Neural cell (in vitro differentiated cells): Measurements from ENCODE around the gene STEAP1B. TPM values are rescaled to one million over a fixed set of nuclear protein-coding genes. Genes with fewer than 3 reads are reported as not detected.
"Not testable (repeated sequence)": the region's sequence is repeated elsewhere in the genome, so short reads cannot be mapped to it uniquely, and the experiment has no call there.

Experiments used
- H2AFZ ChIP-seq: fragments of 200-600, 300-800 bp; sonication (generic), shearing (Covaris generic); 2 replicates; pipeline ENCODE4 v1.6.0; 2014; ENCODE audit warnings: low read depth, mild to moderate bottlenecking, antibody characterized with exemption, low read length, moderate library complexity
- H3F3A ChIP-seq: fragments of 200-600 bp; shearing (Covaris generic); 2 replicates; pipeline ENCODE4 v1.6.1; 2016; ENCODE audit warnings: mild to moderate bottlenecking, moderate library complexity, mixed read lengths, antibody characterized with exemption, low read length; ENCODE audit not compliant: insufficient read depth, poor library complexity, severe bottlenecking
- H3K27ac ChIP-seq: fragments of 200-600, 300-800 bp; sonication (generic), shearing (Covaris generic); 2 replicates; pipeline ENCODE4 v1.5.1; 2014; ENCODE audit warnings: mild to moderate bottlenecking, low read length, moderate library complexity
- H3K27me3 ChIP-seq: fragments of 300-800, 200-600 bp; sonication (generic), shearing (Covaris generic); 2 replicates; pipeline ENCODE4 v1.6.0; 2014; ENCODE audit warnings: mild to moderate bottlenecking, low read depth, low read length, moderate library complexity; ENCODE audit not compliant: insufficient read depth
- H3K36me3 ChIP-seq: fragments of 300-800, 200-600 bp; sonication (generic), shearing (Covaris generic); 2 replicates; pipeline ENCODE4 v1.5.1; 2014; ENCODE audit warnings: mild to moderate bottlenecking, antibody characterized with exemption, low read length, moderate library complexity; ENCODE audit not compliant: insufficient read depth
- H3K4me2 ChIP-seq: fragments of 300-800, 200-600 bp; sonication (generic), shearing (Covaris generic); 2 replicates; pipeline ENCODE4 v1.6.0; 2014; ENCODE audit warnings: mild to moderate bottlenecking, low read length
- H3K4me3 ChIP-seq: fragments of 300-800, 200-600 bp; sonication (generic), shearing (Covaris generic); 2 replicates; pipeline ENCODE4 v1.5.1; 2014; ENCODE audit warnings: mild to moderate bottlenecking, low read length, moderate library complexity
- H3K79me2 ChIP-seq: fragments of 200-600 bp; shearing (Covaris generic); replicated peaks from 2 replicates; pipeline ENCODE4 v1.6.0; 2014; ENCODE audit warnings: mild to moderate bottlenecking, low read length, moderate library complexity; ENCODE audit not compliant: insufficient read depth
- H3K9ac ChIP-seq: fragments of 300-800, 200-600 bp; sonication (generic), shearing (Covaris generic); 2 replicates; pipeline ENCODE4 v1.6.1; 2016; ENCODE audit warnings: mild to moderate bottlenecking, low read length, mixed read lengths
- H3K9me2 ChIP-seq: fragments of 200-600 bp; shearing (Covaris generic); 2 replicates; pipeline ENCODE4 v1.6.1; 2016; ENCODE audit warnings: mild to moderate bottlenecking, low read length, mixed read lengths; ENCODE audit not compliant: insufficient read depth
- H3K9me3 ChIP-seq: fragments of 200-600, 300-800 bp; sonication (generic), shearing (Covaris generic); 2 replicates; pipeline ENCODE4 v1.6.1; 2016; ENCODE audit warnings: mild to moderate bottlenecking, mixed run types, low read length, moderate library complexity, mixed read lengths
- H4K20me1 ChIP-seq: fragments of 200-600 bp; shearing (Covaris generic); 2 replicates; pipeline ENCODE4 v1.6.1; 2016; ENCODE audit warnings: mild to moderate bottlenecking, mixed run types; ENCODE audit not compliant: insufficient read depth
- EP300 ChIP-seq: fragments of 450-650 bp; conservative IDR thresholded peaks from 2 replicates; pipeline ENCODE4 v1.6.1; 2014; ENCODE audit warnings: antibody characterized with exemption, mild to moderate bottlenecking, moderate library complexity; ENCODE audit not compliant: poor library complexity, severe bottlenecking
- EZH2 ChIP-seq: fragments of 200-600, 300-800 bp; shearing (Covaris generic), sonication (generic); IDR thresholded peaks from 2 replicates; pipeline ENCODE4 v1.6.1; 2014; ENCODE audit warnings: antibody characterized with exemption, low read length, borderline replicate concordance, mild to moderate bottlenecking; ENCODE audit not compliant: insufficient read depth, poor library complexity, severe bottlenecking
- MXI1 ChIP-seq: fragments of 450-650 bp; conservative IDR thresholded peaks from 2 replicates; pipeline ENCODE4 v1.6.1; 2014; ENCODE audit warnings: antibody characterized with exemption, mild to moderate bottlenecking; ENCODE audit not compliant: poor library complexity, severe bottlenecking
- POLR2AphosphoS5 ChIP-seq: IDR thresholded peaks from 2 replicates; pipeline ENCODE4 v1.6.1; 2012
- RAD21 ChIP-seq: fragments of 450-650 bp; conservative IDR thresholded peaks from 2 replicates; pipeline ENCODE4 v1.6.1; 2014; ENCODE audit warnings: antibody characterized with exemption, mild to moderate bottlenecking, moderate library complexity
- SMC3 ChIP-seq: fragments of 450-650 bp; conservative IDR thresholded peaks from 2 replicates; pipeline ENCODE4 v1.6.1; 2014; ENCODE audit warnings: antibody characterized with exemption, mild to moderate bottlenecking, moderate library complexity; ENCODE audit not compliant: poor library complexity
- TAF1 ChIP-seq: IDR thresholded peaks from 2 replicates; pipeline ENCODE4 v1.6.1; 2012; ENCODE audit warnings: low read depth
- polyA plus RNA-seq: library from polyadenylated mRNA; depleted of rRNA; stranded (reverse); fragments of >200 nt; gene quantifications from 2 replicates; pipeline ENCODE4 v1.2.3, GENCODE V29; 2014
- TF ChIP-seq, protein P1 (sequence below): IDR thresholded peaks from 2 replicates; pipeline ENCODE4 v1.6.1; 2012; ENCODE audit warnings: borderline replicate concordance
- TF ChIP-seq, protein P2 (sequence below): fragments of 450-650 bp; IDR thresholded peaks from 2 replicates; pipeline ENCODE4 v1.5.1; 2014; ENCODE audit warnings: antibody characterized with exemption, mild to moderate bottlenecking, moderate library complexity; ENCODE audit not compliant: poor library complexity, severe bottlenecking

The STEAP1B gene
- polyA plus RNA-seq, 1 donor from 2014 or later, result 0.51 TPM

DNA sequence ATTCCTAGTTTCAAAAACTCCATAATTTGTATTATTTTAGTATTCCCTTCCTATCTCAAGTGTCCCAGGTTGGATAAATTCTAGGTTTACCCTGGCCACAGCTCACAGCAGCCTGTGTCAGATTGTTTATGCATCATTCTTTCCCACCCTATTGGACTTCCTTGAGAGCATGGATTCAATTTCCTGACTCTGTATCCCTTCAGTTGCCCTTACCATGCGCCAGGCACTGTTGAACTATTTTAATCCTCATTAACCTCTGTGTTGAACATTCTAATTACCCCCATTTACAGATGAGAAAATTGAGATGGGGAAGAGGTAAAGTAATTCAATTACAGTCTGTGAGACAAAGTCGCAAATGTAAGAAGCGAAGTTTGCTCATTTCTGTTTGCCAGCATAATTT is 58.8 kb downstream of the STEAP1B start:
- Histone ChIP-seq H3K4me3 (no peak overlapping the region), H3K79me2 (no peaks in the 10 kb centered on the region), H3K27me3 (no peaks in the 10 kb centered on the region), H3K9ac (no peak overlapping the region), H4K20me1 (no peaks in the 10 kb centered on the region), H3K9me3 (no peaks in the 10 kb centered on the region), H3K36me3 (no peaks in the 10 kb centered on the region), H3K4me2 (no peak overlapping the region), H2AFZ (no peak overlapping the region), H3K9me2 (no peaks in the 10 kb centered on the region), H3K27ac (no peak overlapping the region), H3F3A (no peaks in the 10 kb centered on the region)
- TF ChIP-seq TAF1, result no peak
- TF ChIP-seq, protein P1, sequence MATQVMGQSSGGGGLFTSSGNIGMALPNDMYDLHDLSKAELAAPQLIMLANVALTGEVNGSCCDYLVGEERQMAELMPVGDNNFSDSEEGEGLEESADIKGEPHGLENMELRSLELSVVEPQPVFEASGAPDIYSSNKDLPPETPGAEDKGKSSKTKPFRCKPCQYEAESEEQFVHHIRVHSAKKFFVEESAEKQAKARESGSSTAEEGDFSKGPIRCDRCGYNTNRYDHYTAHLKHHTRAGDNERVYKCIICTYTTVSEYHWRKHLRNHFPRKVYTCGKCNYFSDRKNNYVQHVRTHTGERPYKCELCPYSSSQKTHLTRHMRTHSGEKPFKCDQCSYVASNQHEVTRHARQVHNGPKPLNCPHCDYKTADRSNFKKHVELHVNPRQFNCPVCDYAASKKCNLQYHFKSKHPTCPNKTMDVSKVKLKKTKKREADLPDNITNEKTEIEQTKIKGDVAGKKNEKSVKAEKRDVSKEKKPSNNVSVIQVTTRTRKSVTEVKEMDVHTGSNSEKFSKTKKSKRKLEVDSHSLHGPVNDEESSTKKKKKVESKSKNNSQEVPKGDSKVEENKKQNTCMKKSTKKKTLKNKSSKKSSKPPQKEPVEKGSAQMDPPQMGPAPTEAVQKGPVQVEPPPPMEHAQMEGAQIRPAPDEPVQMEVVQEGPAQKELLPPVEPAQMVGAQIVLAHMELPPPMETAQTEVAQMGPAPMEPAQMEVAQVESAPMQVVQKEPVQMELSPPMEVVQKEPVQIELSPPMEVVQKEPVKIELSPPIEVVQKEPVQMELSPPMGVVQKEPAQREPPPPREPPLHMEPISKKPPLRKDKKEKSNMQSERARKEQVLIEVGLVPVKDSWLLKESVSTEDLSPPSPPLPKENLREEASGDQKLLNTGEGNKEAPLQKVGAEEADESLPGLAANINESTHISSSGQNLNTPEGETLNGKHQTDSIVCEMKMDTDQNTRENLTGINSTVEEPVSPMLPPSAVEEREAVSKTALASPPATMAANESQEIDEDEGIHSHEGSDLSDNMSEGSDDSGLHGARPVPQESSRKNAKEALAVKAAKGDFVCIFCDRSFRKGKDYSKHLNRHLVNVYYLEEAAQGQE, result no peak
- TF ChIP-seq MXI1, result no peak
- TF ChIP-seq EZH2, result no peak
- TF ChIP-seq RAD21, result no peak
- TF ChIP-seq SMC3, result no peak
- TF ChIP-seq POLR2AphosphoS5, result no peak
- TF ChIP-seq, protein P2, sequence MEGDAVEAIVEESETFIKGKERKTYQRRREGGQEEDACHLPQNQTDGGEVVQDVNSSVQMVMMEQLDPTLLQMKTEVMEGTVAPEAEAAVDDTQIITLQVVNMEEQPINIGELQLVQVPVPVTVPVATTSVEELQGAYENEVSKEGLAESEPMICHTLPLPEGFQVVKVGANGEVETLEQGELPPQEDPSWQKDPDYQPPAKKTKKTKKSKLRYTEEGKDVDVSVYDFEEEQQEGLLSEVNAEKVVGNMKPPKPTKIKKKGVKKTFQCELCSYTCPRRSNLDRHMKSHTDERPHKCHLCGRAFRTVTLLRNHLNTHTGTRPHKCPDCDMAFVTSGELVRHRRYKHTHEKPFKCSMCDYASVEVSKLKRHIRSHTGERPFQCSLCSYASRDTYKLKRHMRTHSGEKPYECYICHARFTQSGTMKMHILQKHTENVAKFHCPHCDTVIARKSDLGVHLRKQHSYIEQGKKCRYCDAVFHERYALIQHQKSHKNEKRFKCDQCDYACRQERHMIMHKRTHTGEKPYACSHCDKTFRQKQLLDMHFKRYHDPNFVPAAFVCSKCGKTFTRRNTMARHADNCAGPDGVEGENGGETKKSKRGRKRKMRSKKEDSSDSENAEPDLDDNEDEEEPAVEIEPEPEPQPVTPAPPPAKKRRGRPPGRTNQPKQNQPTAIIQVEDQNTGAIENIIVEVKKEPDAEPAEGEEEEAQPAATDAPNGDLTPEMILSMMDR, result no peak
- no peak for TF ChIP-seq EP300

DNA sequence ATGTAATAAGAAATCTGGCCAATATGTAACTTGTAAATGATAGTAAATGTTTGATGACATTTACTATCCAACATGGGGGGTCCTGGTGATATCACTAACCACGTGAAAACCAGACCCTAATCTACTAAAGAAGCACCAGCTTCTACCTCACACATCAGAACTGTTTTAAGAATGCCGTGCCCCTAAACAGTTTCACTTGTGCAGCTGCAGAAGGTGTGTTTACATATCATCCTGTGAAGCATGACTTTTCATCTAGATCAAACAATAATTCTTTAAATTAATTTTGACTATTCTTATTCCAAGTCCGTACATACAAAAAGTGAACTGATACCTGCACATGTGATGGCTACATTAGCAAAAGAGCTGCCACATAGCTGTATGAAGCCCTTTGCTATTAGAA is 61.0 kb downstream of the STEAP1B start:
- Histone ChIP-seq H3K4me2 (no peak overlapping the region), H2AFZ (no peak overlapping the region), H3K36me3 (no peaks in the 10 kb centered on the region), H4K20me1 (no peaks in the 10 kb centered on the region), H3K4me3 (no peak overlapping the region), H3K27me3 (no peaks in the 10 kb centered on the region), H3K79me2 (no peaks in the 10 kb centered on the region), H3K9me3 (no peaks in the 10 kb centered on the region), H3F3A (no peaks in the 10 kb centered on the region), H3K27ac (no peak overlapping the region), H3K9me2 (no peaks in the 10 kb centered on the region), H3K9ac (no peak overlapping the region)
- TF ChIP-seq EP300, result no peak
- no peak for TF ChIP-seq SMC3
- no peak for TF ChIP-seq MXI1
- TF ChIP-seq, protein P2, result no peak
- TF ChIP-seq RAD21, result no peak
- no peak for TF ChIP-seq EZH2
- TF ChIP-seq, protein P1, result no peak
- no peak for TF ChIP-seq TAF1
- no peak for TF ChIP-seq POLR2AphosphoS5

DNA sequence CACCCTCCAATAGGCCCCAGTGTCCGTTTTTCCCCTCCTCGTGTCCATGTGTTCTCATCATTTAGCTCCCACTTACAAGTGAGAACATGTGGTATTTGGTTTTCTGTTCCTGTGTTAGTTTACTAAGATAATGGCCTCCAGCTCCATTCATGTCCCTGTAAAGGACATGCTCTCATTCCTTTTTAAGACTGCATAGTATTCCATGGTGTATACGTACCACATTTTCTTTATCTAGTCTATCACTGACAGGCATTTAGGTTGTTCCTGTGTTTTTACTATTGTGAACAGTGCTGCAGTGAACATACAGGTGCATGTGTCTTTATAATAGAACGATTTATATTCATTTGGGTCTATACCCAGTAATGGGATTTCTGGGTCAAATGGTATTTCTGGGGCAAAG is 63.4 kb downstream of the STEAP1B start:
- H3K36me3 ChIP-seq, H3K27ac ChIP-seq, H3K9me2 ChIP-seq, H3K27me3 ChIP-seq, H3K9me3 ChIP-seq, H3K4me2 ChIP-seq, H3K9ac ChIP-seq, H3K79me2 ChIP-seq, H3K4me3 ChIP-seq, H3F3A ChIP-seq, H2AFZ ChIP-seq, H4K20me1 ChIP-seq: not testable (repeated sequence)
